Measurements from ENCODE around the gene TBCB.
"Not testable (repeated sequence)": the region's sequence is repeated elsewhere in the genome, so short reads cannot be mapped to it uniquely, and the experiment has no call there.

The TBCB gene, protein sequence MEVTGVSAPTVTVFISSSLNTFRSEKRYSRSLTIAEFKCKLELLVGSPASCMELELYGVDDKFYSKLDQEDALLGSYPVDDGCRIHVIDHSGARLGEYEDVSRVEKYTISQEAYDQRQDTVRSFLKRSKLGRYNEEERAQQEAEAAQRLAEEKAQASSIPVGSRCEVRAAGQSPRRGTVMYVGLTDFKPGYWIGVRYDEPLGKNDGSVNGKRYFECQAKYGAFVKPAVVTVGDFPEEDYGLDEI

DNA sequence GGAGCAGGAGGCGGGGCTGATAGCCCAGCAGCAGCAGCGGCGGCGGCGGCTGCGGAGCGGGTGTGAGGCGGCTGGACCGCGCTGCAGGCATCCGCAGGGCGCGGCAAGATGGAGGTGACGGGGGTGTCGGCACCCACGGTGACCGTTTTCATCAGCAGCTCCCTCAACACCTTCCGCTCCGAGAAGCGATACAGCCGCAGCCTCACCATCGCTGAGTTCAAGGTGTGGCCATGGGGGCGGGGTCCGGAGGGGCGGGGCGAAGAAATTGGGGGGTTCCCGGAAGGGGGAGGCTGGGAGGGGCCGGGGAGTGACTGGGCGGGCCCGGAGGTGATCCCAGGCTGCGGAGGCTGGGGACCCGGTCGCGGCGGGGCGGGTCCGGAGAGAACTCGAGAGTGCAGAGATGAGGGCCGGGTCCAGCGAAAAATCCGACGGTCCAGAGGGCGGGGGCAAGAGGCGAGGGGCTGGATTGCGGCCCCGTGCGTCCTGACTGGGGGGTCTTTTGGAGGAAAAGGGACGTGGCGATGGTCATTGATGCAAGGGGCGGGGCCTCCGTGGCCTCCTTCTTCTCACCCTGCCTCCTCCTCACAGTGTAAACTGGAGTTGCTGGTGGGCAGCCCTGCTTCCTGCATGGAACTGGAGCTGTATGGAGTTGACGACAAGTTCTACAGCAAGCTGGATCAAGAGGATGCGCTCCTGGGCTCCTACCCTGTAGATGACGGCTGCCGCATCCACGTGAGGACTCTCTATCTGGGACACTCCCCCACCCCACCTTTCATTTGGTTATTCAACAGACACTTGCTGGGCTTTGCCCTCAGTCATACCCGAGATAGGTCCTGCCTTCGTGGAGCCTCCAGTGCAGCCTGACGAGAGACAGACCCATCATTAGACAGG lies at the start of gene TBCB:
Gene TBCB, plus strand, starts transcription at position 16 of the 891 bp plus-strand sequence. Its CDS starts 93 bp downstream, at position 109.
- no peak for DNase-seq

DNA sequence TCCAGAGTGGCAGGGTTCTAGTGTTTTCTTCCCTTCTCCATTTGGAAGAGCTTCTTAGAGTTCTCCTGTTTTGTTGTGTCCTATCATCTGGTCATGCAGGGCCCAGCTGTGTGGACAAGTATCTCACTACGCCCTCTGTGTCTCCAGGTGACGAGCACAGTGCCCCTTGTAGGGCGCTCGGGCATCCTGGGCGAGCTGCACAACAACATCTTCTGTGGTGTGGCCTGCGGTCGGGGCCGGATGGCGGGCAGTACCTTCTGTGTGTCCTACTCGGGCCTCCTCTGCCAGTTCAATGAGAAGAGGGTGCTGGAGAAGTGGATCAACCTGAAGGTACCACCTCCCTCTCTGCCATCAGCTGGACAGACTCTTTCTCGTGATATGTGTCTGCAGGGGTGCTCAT lies 47.6 kb upstream of the TBCB start:
- no peak for DNase-seq

DNA sequence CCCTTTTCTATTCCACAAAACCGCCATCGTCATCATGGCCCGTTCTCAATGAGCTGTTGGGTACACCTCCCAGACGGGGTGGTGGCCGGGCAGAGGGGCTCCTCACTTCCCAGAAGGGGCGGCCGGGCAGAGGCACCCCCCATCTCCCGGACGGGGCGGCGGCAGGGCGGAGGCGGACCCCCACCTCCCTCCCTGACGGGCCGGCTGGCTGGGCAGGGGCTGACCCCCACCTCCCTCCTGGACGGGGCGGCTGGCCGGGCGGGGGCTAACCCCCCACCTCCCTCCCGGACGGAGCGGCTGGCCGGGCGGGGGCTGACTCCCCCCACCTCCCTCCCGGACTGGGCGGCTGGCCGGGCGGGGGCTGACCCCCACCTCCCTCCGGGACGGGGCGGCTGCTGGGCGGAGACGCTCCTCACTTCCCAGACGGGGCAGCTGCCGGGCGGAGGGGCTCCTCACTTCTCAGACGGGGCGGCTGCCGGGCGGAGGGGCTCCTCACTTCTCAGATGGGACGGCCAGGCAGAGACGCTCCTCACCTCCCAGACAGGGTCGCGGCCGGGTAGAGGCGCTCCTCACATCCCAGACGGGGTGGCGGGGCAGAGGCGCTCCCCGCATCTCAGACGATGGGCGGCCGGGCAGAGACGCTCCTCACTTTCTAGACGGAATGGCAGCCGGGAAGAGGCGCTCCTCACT lies 46.3 kb upstream of the TBCB start:
- DNase-seq, result not testable (repeated sequence)

DNA sequence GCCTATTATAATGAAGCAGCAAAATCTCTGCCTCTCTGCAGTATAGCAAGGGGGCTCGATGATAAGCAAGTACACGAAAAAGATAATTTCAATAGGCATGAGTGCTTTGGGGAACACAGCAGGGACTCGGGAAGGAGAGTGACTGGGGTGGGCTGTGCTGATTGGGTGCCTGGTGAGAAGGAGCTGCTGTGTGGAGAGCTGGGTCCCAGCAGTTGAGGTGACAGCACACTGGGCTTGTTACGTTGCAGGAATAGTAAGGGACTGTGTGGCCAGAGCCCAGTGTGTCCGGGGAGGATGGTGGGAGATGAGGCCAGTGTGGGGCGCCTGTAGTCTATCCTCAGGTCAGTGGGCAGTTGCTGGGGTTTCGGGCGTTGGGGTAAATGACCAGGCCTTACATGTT lies 43.2 kb upstream of the TBCB start:
- no peak for DNase-seq

DNA sequence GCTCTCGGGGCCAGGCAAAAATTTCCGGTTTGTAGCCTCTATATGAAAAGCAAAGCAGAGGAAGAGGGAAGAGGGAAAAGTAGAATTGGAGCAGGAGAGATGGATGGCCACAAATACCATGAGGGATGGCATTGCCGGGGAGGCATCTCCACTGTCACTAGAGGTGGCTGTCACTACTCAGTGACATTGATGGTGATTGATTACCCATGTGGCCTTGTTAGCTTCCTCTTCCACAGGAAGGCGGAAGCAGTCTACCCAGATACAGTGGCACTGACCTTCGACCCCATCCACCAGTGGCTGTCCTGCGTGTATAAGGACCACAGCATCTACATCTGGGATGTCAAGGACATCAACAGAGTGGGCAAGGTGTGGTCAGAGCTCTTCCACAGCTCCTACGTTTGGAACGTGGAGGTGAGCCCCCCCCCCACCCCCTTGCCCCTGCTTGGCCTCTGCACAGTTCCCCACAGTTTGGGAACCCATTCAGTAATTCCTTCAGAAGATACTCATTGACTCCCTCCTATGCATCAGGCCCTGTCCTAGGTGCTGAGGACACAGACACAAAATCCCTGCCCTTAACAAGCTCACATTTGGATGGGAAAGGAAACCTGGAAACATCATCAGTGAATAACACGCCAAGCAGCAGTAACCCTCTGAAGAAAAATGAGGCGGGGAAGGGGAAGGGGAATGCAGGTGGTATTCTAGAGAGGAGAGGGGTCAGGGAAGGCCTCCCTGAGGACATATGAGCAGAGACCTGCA lies 42.0 kb upstream of the TBCB start:
- no peak for DNase-seq

DNA sequence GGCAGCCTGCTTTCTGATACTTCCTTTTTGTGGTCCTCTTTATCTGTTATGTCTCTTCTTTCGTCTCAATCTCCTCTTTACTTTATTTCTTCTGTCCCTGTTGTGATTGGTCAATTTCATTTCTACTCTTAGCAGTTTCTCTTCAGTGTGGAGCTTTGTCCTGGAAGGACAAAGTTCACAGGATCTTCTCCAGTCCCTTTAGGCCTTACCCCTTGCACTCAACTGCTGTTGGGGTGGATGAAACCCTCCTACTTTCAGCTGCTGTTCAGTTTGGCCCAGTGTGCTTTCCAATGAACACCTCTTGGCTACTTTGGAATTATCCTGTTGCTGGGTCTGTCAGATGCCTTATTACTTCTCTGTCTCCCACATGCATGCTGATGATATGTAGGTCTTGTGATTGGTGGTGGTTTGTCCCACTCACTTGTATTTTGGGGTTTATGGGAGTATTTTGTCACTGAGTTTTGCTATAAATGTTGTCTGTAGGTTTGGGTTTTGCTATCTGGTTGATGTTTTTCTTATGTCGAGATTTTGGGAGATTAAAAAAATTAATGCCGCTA lies 35.8 kb upstream of the TBCB start:
- DNase-seq, result no peak

DNA sequence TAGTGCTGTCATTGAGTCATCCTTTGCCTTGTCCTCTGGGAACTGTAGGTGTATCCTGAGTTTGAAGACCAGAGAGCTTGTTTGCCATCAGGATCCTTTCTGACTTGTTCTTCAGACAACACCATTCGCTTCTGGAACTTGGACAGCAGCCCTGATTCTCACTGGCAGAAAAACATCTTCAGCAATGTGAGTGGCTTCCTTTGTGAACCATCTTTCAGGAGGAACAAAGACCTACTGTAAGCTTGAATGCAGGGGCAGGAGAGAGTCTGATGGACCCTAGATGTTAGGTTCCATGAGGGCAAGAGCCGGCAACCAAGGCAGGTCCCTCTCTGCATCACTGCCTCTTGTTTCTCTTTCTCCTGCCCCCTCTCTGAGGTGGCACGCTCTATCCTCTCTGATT lies 33.9 kb upstream of the TBCB start:
- no peak for DNase-seq

DNA sequence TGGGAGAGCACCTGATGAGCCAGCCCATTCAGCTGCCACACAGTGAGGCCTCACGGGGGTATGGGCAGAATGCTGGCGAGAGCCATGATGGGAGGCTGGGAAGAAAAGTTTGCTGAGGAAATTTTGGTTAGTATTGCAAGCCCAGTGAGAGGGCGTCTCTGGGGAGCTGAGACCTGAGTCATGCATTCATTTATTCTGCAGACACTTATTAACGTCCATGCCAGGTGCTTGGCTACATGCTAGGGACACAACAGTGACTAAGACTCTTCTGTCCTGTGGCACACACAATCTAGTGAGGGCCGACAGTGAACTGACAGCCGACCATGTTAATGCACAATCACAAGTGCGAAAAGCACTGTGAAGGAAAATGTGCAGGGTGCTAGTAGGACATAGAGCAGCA lies 33.4 kb upstream of the TBCB start:
- no peak for DNase-seq

DNA sequence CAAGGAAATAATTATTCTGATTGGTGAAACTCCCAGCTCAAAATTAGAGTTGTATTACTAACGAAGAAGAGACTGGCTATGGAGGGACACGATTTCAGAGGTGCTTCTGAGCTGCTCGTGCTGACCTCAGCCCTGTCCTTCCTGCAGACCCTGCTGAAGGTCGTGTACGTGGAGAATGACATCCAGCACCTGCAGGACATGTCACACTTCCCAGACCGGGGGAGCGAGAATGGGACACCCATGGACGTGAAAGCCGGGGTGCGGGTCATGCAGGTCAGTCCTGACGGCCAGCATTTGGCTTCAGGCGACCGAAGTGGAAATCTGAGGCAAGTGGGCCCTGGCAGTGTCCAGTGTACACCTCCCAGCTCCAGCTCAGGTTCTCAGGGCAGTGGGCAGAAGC lies 32.4 kb upstream of the TBCB start:
- no peak for DNase-seq

DNA sequence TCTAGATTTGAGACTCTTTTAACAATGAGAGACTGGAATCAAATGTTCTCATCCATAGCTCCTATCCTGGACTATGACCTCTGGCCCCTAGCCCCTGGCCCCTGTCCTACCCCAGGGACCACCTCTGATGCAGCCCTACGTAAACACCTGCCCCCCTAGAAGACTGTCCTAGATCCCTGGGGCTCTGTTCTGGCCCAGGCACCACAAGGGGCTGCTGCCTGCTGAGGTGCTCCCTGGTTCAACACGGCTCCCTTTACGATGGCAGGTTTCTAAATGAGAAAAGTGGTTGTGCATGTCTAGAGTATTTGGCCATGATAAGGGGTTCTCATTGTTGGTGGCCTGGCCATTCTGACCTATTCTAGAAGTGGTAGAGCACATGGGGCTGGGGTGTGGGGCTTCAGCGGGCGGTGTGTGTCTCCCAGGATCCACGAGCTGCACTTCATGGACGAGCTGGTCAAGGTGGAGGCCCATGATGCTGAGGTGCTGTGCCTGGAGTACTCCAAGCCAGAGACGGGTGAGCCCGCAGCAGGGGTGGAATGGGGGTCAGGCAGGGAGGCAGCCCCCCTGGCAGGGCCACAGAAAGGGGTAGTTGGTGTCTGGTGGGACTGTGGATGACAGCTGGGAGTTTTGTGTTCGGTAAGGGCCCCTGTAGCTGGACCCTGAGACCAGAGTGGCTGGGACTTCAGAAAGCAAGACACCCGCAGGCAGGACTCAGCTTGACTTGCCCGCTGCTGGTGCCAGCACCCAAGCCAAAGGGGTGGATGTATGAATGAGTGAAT lies 30.8 kb upstream of the TBCB start:
- DNase-seq, result no peak

DNA sequence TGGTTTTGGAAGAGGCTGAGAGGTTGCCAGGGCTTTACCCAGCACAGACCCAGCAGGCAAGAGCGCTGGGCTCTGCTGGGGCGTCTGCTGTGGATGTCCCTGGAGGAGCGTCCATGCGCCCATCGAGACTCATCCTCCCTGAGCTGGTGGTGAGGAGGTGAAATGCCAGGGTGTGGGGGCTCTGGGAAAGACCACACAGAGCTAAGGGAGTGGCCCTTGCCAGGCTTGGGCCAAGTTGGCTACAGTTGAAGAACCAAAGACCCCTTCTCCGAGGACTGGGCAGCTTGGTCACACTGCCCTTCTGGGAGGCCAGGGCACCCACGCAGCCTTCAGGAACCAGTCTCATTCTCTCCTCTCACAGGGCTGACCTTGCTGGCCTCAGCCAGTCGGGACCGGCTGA lies 28.9 kb upstream of the TBCB start:
- DNase-seq, result no peak

DNA sequence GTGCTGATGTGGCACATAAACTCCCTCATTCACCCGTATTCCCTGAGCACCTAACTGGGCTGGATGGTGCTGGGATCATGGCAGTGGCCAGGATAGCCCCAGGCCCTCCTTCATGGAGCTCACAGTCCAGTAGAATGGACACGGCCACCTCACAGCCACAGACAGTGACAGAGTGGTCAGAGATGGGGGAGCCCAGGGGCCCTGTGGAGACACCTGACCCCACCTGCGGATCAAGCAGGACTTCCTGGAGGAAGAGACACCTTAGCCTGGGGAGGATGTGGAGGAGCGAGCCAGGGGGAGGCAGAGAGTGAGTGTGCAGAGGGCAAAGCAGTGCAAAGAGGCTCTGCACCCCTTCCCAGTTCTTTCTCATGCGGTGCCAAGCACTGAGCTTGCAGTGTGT lies 25.4 kb upstream of the TBCB start:
- DNase-seq, result no peak

DNA sequence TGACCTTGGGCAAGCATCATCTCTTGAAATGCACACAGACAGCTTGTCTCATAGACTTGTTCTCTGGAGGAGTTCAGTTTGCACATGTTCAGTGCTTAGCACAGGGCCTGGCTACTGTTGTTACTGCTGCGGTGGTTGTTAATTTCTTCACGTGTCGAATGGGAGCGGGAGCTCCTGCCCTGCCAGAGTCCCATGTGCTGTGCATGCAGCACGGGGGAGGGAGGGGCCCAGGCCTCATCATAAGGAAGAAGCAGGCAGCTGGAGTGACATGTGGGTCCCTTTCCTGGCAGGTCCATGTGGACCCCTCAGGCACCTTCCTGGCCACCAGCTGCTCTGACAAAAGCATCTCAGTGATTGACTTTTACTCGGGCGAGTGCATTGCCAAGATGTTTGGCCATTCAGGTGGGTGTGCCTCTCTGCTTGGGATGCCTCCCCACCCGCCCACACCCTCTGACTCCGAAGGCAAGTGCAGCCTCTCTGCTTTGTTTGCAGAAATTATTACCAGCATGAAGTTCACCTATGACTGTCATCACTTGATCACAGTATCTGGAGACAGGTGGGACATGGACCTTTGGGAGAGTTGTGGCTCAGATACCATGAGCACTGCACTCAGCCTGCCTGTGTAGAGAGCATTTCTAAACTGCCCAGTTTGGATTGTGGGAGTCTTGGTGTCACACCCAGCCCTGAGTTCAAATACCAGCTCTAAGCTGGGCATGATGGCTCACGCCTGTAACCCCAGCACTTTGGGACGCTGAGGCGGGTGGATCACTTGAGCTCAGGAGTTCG lies 24.2 kb upstream of the TBCB start:
- no peak for DNase-seq

DNA sequence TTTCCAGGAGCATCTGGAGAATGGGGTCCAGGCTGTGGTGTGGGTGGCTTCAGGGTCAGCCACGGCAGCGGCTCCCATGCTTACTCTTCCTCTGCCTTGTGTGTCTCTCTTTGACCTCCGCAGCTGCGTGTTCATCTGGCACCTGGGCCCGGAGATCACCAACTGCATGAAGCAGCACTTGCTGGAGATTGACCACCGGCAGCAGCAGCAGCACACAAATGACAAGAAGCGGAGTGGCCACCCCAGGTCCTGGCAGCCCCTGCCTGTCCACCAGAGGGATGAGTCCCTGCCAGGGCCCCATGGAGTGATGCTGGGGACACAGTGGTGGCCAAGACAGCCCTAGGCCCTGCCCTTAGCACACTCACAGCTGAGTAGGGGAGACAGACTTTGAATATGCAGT lies 22.7 kb upstream of the TBCB start:
- DNase-seq, result no peak

DNA sequence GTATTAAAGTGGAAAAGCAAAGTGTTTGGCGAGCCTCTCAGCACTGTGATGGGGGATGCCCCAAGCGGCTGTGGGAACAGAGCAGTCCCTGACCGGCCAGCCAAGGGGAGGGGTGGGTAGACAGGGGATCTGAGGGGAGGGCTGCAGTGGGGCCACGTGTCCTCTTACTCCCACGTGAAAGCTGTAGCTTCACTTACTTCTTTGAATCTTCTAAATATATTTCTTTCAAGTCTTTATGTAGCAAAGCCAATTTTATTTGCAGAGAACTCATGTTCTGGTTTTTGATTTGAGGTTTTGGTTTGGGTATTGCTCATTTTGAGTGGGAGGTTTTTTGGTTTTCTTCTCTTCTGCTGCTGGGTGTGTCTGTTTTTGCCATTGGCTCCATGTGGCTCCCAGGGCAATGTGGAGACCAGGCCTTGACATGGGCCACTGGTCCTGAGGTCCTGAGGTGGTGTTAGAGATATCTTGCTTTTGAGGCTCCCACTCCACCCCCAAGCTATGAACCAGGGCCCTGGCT lies 22.1 kb upstream of the TBCB start:
- no peak for DNase-seq

DNA sequence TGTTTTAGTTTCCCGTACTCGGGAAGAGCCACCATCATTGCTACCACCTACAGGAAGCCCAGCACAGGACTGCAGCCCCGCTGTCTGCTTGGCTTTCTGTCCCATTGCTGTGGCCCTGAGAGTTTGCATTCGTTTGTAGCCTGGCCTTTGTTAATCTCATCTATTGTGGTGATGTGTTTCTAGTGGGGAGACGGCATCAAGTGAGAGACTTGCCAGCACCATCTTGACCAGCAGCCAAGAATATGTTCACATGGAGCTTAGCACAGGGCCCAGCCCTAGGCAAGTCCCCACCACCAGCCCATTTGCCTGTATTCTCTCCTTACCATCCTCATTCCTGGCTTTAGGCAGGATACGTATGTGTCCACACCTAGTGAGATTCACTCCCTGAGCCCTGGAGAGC lies 21.6 kb upstream of the TBCB start:
- no peak for DNase-seq

DNA sequence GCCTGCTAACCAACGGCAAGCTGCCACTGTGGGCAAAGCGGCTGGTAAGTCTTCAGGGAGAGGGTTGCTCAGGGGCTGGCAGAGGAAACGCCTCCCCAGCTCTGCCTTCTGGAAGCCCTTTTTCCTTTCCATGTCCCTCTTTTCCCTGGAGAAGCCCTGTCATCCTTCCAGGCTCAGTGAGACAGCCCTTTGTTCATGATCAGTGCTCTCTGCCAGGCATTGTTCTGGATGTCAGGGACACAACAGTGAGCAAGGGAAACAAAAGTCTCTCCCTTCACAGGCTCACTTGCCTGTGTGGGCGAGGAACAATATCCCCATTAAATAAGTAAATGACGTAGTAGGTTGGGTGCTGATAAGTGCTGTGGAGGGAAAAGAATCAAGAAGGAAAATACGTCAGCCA lies 18.2 kb upstream of the TBCB start:
- no peak for DNase-seq

DNA sequence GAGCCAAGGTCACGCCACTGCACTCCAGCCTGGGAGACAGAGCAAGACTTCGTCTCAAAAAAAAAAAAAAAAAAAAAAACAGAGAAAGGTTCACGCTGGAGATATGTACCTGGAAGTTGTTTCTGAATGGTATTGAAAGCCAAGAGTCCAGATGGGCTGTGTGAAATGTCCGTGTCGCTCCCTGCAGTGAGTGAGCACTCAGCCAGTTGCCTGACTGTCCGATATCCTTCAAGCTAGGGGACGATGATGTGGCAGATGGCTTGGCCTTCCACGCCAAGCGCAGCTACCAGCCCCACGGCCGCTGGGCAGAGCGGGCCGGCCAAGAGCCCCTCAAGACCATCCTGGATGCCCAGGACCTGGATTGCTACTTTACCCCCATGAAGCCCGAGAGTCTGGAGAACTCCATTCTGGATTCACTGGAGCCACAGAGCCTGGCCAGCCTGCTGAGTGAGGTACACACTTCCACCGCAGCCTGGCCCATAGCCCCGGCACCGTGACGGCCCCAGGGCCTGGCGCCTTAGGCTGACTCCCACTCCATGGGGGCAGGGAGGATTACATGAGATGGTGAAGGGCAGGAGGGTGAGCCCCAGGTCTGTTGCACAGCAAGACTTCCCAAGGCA lies 16.0 kb upstream of the TBCB start:
- no peak for DNase-seq

DNA sequence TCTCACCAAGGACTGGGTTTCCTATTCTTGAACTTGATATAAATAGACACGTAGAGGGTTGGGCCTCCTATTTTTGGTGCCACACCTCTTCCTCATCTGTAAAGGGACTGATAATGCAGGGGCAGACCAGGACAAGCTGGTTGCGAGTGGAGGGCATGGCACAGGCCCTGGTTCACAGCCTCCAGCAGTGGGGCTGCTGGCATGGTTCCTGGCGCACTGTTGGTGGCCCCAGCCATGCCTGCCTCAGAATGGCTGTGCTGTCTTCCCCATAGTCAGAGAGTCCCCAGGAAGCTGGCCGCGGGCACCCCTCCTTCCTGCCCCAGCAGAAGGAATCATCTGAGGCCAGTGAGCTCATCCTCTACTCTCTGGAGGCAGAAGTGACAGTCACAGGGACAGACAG lies 14.8 kb upstream of the TBCB start:
- DNase-seq, result no peak

DNA sequence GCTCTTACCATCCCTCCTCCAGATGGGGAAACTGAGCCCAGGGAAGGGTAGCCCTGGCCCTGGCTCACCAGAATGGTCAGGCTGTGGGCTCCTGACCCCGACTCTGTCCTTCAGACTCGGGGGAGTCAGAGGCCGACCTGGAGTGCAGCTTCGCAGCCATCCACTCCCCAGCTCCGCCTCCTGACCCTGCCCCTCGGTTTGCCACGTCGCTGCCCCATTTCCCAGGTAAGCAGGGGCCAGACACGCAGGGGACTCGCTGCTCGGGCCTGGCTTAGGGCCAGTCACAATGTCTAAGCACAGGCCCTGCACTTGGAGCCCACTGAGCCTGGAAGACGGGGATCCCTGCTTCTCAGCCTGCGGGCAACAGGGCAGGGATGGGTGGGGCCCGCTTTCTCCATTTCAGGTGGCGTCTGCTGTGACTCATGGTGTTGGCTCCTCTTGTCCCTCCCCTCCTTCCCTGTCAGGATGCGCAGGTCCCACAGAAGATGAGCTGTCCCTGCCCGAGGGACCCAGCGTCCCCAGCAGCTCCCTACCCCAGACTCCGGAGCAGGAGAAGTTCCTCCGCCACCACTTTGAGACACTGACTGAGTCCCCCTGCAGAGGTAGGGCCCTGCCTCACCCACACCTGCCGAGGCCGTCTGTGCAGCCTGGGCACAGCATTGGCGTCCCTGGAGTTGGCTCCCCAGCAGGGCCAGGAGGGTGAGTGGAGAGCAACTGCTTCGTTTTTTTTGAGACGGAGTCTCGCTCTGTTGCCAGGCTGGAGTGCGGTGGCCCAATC lies 13.5 kb upstream of the TBCB start:
- no peak for DNase-seq

All from NCI-H1436 treated with DMSO at 0.1 percent for 48 hours (cell line).